HG03460 (cell line): Measurements from ENCODE around the gene BCL2L12.

Source experiments
- ATAC-seq: cut with Tn5 transposase; IDR thresholded peaks from one replicate; pipeline ENCODE4 v1.9.1; 2021; ENCODE audit not compliant: unreplicated experiment

Gene BCL2L12

DNA sequence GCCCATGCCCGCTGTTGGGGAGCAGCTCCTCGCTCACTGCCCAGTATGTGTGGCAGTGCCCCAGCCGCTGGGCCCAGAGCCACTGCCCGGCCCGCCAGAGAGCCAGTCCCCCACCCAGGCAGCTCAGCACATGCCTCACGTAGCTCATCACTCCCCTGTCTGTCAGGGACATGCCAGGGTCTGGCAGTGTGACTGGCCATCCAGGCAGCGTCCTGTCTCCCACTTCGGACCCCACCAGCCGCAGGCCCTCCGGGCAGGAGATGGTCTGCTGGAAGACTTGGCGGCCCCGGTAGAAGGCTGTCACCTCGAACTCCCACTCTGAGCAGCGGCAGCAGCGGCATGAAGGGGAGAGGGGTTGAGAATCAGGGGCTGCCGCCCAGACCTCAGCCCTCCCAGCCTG is 3.7 kb upstream of the BCL2L12 start:
- ATAC-seq: no peak

DNA sequence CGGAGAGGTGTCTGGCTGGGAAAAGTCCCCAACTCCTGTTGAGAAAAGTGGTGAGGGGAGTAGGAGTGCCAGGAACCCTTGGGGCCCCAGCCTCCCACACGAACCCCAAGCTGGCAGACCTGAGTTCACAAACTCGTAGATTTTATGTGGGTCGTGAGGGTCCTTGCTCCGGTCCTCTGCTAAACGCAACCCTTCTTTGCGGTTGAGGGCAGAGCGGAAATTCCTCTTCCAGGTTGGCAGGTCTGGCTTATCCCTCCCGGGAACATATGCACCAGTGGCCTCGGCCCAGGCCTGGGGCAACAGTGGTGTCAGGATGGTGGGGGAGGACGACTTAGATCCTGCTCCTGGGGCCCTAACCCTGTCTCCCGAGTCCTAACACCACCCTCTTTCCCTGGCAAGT is 2.5 kb upstream of the BCL2L12 start:
- no peak for ATAC-seq

GRCh38 chr19:49664171-49665035 is 1.3 kb upstream of the BCL2L12 start:
- peak; percentile 36 for ATAC-seq

GRCh38 chr19:49665036-49665350 is 740 bp upstream of the BCL2L12 start:
- no peak for ATAC-seq

GRCh38 chr19:49666120-49666444 is 349 bp downstream of the BCL2L12 start:
- ATAC-seq: no peak

GRCh38 chr19:49667473-49667872 is 1.7 kb downstream of the BCL2L12 start:
- ATAC-seq: no peak

DNA sequence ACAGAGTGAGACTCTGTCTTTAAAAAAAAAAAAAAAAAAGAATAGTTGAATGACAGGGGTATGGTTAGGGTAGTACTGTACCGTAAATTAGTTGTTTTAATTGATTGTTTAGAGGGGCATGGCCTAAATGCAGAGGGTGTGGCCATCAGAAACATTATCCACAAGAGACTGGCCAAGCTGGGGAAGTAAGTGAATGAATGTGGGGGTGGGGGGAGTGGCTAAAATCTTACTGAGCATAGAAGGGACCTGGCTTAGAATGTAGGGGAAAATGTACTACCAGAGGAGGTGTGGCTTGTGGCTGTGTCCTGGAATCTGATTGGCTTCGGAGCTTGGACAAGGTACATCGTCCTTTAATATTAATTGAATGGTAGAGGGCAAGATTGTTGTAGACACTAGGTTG is 3.8 kb downstream of the BCL2L12 start:
- ATAC-seq: no peak

- ATAC-seq: no peak
Observed at GRCh38 chr19:49672131-49672919, 6.6 kb downstream of the BCL2L12 start.

- ATAC-seq: peak; percentile 27
Observed at GRCh38 chr19:49676136-49676783, 10.5 kb downstream of the BCL2L12 start.

GRCh38 chr19:49676784-49677230 is 11.1 kb downstream of the BCL2L12 start:
- ATAC-seq: peak; percentile 57

DNA sequence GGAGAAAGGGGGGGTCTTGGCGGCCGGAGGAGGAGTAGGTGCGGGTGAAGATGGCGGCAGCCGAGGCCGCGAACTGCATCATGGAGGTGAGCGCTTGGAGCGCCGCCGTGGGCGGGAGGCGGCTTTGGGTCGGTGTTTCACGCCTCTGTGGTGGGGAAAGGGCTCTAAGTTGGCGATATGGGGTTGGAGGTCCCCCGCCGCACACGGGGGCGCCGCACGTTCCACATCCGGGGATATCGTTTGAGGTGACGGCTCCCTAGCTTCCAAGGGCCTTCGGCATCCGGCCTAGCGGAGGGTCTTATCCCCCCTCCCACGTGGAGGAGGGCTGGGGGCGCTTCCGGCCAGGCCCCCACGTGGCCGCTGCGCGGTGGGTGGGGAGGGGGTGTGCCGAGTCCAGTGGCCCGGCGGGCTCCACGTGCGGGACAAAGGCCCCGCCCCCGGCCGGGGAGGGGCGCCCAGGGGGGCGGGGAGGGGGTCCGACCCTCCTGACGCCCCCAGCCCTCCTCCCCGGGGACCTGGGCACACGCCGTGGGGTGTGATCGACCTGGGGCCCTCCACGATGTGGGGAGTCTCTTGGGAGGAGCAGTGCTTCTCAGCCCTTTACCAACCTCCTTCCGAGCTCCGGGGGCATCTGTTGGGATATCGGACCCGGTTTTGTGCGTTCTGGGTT is 11.6 kb downstream of the BCL2L12 start, which contains the start of gene PRMT1:
Gene PRMT1 (plus strand): TSS at position 41 of the 670 bp plus-strand sequence. CDS start 10 bp downstream, at position 51.
- ATAC-seq: no peak

DNA sequence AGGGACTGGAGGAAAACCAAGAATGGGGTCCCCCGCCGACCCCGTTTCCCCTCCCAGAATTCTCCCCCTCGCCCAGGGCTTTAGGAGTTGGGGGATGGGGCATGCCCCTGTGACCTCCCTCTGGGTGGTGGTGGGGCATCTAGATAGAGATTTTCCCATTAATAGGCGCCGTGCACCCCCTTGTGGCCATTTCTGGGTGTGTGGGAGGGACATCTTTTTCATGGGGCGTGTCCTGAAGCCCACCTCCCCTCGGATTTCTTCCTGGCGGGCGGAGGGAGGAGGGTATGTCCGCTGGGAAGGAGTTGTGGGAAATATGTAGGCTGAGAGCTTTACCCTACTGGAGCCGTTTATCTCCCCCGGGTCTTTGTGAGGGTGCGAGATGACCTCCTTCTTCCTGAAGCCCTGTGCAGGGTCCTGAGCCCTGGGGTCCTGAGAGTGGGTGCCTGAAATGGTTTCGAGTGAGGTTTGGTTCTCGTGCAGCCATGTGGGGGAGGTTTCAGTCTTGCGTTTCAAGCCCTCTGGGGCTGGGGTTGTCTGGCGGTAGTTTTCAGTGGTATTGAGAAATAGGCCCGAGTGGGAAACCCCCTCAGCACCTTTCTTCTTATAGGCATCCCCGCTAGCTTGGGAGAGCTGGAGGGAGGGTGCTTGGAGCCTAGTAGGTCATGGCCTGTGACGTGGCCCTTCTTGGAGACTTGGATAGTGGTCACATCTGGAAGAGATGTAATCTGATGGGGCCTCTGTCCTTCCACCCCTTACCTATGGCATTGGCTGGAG is 12.4 kb downstream of the BCL2L12 start:
- ATAC-seq: no peak

GRCh38 chr19:49678985-49679770 is 13.4 kb downstream of the BCL2L12 start:
- ATAC-seq: no peak

GRCh38 chr19:49679771-49680413 is 14.2 kb downstream of the BCL2L12 start:
- no peak for ATAC-seq

DNA sequence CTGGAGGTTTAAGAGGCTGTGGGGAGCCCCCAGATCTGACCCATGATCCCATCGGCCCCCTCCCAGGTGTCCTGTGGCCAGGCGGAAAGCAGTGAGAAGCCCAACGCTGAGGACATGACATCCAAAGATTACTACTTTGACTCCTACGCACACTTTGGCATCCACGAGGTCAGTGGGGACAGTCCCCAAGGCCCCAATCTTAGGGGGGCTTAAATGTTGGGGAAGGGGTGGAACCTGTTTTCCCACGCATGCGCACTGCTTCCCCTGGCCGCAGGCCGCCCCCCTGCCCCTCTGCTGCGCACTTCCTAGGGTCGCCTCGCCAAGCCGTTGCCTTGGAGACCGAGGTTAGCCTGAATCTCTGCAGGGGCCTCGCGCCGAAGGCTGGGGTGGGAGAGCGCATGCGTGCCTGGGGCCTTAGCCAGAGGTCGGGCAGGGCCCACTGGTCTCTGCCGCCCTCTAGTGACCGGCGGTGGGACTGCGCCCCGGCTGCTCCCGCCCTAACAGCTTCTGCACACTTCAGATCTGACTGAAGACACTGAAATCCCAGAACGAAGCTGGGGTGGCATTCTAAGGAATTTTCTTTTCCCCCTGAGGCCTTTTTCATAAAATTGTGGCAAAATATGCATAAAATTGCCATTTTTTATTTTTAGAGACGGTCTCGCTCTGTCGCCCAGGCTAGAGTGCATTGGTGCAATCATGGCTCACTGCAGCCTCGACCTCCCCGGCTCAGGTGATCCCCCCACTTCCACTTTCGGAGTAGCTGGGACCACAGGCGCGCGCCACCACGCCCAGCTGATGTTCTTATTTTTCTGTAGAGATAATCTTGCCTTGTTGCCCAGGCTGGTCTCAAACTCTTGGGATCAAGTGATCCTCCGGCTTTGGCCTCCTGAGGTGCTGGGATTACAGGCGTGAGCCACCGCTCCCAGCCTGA is 15.0 kb downstream of the BCL2L12 start:
- ATAC-seq: no peak

DNA sequence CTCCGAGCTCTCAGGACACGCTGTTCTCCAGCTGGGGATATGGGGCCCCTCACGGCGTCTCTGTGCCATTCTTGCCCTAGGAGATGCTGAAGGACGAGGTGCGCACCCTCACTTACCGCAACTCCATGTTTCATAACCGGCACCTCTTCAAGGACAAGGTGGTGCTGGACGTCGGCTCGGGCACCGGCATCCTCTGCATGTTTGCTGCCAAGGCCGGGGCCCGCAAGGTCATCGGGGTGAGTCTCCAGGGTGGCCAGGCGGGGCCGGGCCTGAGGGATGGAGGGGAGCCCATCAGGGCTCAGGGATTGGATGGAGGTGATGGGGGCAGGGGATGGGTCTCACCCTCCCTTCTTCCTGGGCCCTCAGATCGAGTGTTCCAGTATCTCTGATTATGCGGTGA is 16.1 kb downstream of the BCL2L12 start:
- ATAC-seq: no peak

DNA sequence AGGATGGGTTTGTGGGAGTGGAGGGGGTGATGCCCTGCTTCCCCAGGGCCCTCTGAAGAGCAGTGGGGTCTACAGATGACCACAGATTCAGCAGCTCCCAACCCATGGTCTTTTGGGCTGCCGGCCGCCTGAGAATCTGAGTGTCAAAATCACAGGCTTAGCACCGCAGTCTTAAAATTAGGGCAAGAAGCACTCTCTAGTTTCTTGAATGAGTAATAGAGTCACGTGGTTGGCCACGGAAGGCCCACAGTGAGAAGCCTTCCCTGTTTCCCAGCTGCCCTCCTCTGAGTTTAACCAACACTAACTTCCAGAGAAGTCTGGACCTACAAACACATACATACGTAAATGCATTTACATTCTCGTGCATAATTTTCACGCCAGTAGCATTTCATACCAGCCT is 16.5 kb downstream of the BCL2L12 start:
- no peak for ATAC-seq

DNA sequence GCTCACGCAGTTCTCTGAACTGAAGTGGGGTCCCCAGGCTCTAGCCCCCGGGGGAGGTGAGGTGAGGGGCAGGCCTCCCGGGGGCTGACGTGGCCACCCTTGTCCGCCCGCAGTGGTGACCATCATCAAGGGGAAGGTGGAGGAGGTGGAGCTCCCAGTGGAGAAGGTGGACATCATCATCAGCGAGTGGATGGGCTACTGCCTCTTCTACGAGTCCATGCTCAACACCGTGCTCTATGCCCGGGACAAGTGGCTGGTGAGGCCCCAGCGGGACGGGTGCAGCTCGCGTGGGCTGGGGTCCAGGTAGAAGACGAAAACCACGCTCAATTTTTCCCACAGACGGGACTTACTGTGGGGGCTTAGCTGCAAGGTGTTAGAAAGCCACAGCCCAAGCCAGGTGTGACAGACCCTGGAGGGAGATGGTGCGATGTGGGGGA is 18.1 kb downstream of the BCL2L12 start:
- no peak for ATAC-seq
